Measurements from ENCODE around the gene FAP. TPM values are rescaled to one million over a fixed set of nuclear protein-coding genes. Genes with fewer than 3 reads are reported as not detected.

Gene FAP
- total and polyA plus RNA-seq, 2 donors (not counting 1 experiment from before 2014, with no cell fraction given): not detected

- H3K27ac ChIP-seq (ENCODE audit: low read length in 2 of 2): no peak overlapping the region
- Mint-ChIP-seq H3K9me3 (ENCODE audit: insufficient read depth) (no peaks in the 10 kb centered on the region), H3K27ac (no peak overlapping the region), H3K27me3 (peaks cover 8% of the 10 kb centered on the region), H3K4me3 (no peak overlapping the region), H3K4me1 (no peaks in the 10 kb centered on the region)
- H3K36me3 ChIP-seq (replicated peaks in 1 of 2; ENCODE audit: control extremely low read depth in 1 of 2, control insufficient read depth in 1 of 2, extremely low read depth in 1 of 2, insufficient read depth in 2 of 2, low read length in 1 of 2): no peaks in the 10 kb centered on the region
- TF ChIP-seq EZH2 (IDR thresholded peaks at IDR 0.05; ENCODE audit: borderline replicate concordance, insufficient read depth, low read depth, low read length, poor library complexity, severe bottlenecking) (no peak), CTCF (IDR thresholded peaks at IDR 0.05) (no peak)
- H3K4me2 ChIP-seq (replicated peaks; ENCODE audit: low read depth, low read length, poor library complexity, severe bottlenecking): no peak overlapping the region
- no peak for ATAC-seq (ENCODE audit: low read depth)
- H3K9ac ChIP-seq (ENCODE audit: low read length): no peak overlapping the region
- intact Hi-C loops (cut with micrococcal nuclease): no loop called here
- H4K20me1 ChIP-seq (ENCODE audit: control insufficient read depth, insufficient read depth, low read length, poor library complexity, severe bottlenecking): no peaks in the 10 kb centered on the region
- no peaks in the 10 kb centered on the region for H3K9me3 ChIP-seq (ENCODE audit: control extremely low read depth in 1 of 3, control insufficient read depth in 2 of 3, insufficient read depth in 1 of 3, low read length in 2 of 3)
- H2AFZ ChIP-seq (ENCODE audit: insufficient read depth, low read depth, low read length, poor library complexity, severe bottlenecking): no peak overlapping the region
- no peaks in the 10 kb centered on the region for H3K27me3 ChIP-seq (replicated peaks in 1 of 4; ENCODE audit: control extremely low read depth in 1 of 4, control insufficient read depth in 3 of 4, insufficient read depth in 4 of 4, low read length in 3 of 4)
- POLR2A ChIA-PET: no interaction called here
- H3K4me1 ChIP-seq (ENCODE audit: control insufficient read depth in 2 of 2, insufficient read depth in 2 of 2, low read length in 2 of 2): no peaks in the 10 kb centered on the region
- no CpG with 5 or more reads among the region's 1 CpG for WGBS (ENCODE audit: insufficient coverage)
- no peak overlapping the region for H3K4me3 ChIP-seq (ENCODE audit: control extremely low read depth in 1 of 5, extremely low read depth in 1 of 5, insufficient read depth in 1 of 5, low read depth in 2 of 5, low read length in 4 of 5)
- no peak for DNase-seq
- CTCF ChIA-PET: no interaction called here
- no peaks in the 10 kb centered on the region for H3K79me2 ChIP-seq (ENCODE audit: control insufficient read depth, insufficient read depth, low read length)
These were observed 43.3 kb downstream of the FAP start for GRCh38 chr2:162199913-162200312.

- H3K79me2 ChIP-seq (ENCODE audit: control insufficient read depth, insufficient read depth, low read length): no peaks in the 10 kb centered on the region
- no peak overlapping the region for H3K4me3 ChIP-seq (ENCODE audit: control extremely low read depth in 1 of 5, extremely low read depth in 1 of 5, insufficient read depth in 1 of 5, low read depth in 2 of 5, low read length in 4 of 5)
- H3K27me3 ChIP-seq (replicated peaks in 1 of 4; ENCODE audit: control extremely low read depth in 1 of 4, control insufficient read depth in 3 of 4, insufficient read depth in 4 of 4, low read length in 3 of 4): no peaks in the 10 kb centered on the region
- no peaks in the 10 kb centered on the region for H3K4me1 ChIP-seq (ENCODE audit: control insufficient read depth in 2 of 2, insufficient read depth in 2 of 2, low read length in 2 of 2)
- H3K27ac ChIP-seq (ENCODE audit: low read length in 2 of 2): no peak overlapping the region
- Mint-ChIP-seq H3K27ac (no peak overlapping the region), H3K9me3 (ENCODE audit: insufficient read depth) (no peaks in the 10 kb centered on the region), H3K4me3 (no peak overlapping the region), H3K27me3 (peaks cover 13% of the 10 kb centered on the region), H3K4me1 (no peaks in the 10 kb centered on the region)
- POLR2A ChIA-PET: no interaction called here
- ATAC-seq (ENCODE audit: low read depth) (no peak), DNase-seq (no peak)
- no peaks in the 10 kb centered on the region for H3K9me3 ChIP-seq (ENCODE audit: control extremely low read depth in 1 of 3, control insufficient read depth in 2 of 3, insufficient read depth in 1 of 3, low read length in 2 of 3)
- H3K4me2 ChIP-seq (replicated peaks; ENCODE audit: low read depth, low read length, poor library complexity, severe bottlenecking): no peak overlapping the region
- H3K9ac ChIP-seq (ENCODE audit: low read length): no peak overlapping the region
- H3K36me3 ChIP-seq (replicated peaks in 1 of 2; ENCODE audit: control extremely low read depth in 1 of 2, control insufficient read depth in 1 of 2, extremely low read depth in 1 of 2, insufficient read depth in 2 of 2, low read length in 1 of 2): no peaks in the 10 kb centered on the region
- CTCF ChIA-PET: no interaction called here
- intact Hi-C loops (cut with micrococcal nuclease): no loop called here
- no peak overlapping the region for H2AFZ ChIP-seq (ENCODE audit: insufficient read depth, low read depth, low read length, poor library complexity, severe bottlenecking)
- TF ChIP-seq CTCF (IDR thresholded peaks at IDR 0.05) (no peak), EZH2 (IDR thresholded peaks at IDR 0.05; ENCODE audit: borderline replicate concordance, insufficient read depth, low read depth, low read length, poor library complexity, severe bottlenecking) (no peak)
- WGBS (ENCODE audit: insufficient coverage): 93% methylated on average over 6 of the region's 9 CpGs
- H4K20me1 ChIP-seq (ENCODE audit: control insufficient read depth, insufficient read depth, low read length, poor library complexity, severe bottlenecking): no peaks in the 10 kb centered on the region
These were observed 45.0 kb downstream of the FAP start for GRCh38 chr2:162198239-162198638.
